GM18873 (cell line): ENCODE results near the gene TSKU.
"Not testable (repeated sequence)": the region's sequence is repeated elsewhere in the genome, so short reads cannot be mapped to it uniquely, and the experiment has no call there.

Experiments
- ATAC-seq: cut with Tn5 transposase; IDR thresholded peaks from one replicate; pipeline ENCODE4 v1.9.1; 2021; ENCODE audit warnings: mild to moderate bottlenecking, moderate library complexity, moderate number of reproducible peaks; ENCODE audit not compliant: unreplicated experiment, low FRiP score

Gene TSKU

GRCh38 chr11:76821396-76821795 is 38.2 kb downstream of the TSKU start:
- ATAC-seq, result not testable (repeated sequence)

DNA sequence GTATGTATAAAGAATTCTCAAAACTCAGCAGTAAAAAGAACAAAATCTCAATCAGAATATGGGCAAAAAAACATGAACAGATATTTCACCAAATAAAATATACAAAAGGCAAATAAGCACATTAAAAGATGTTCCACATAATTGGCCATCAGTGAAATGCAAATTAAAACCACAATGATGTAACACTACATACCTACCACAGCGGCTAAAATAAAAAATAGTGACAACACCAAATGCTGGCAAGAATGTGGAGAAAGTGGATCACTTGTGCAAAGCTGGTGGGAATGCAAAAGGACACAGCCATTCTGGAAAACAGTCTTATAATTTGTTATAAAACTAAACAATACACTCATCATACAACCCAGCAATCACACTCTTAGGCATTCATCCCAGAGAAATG is 39.2 kb downstream of the TSKU start:
- no peak for ATAC-seq

DNA sequence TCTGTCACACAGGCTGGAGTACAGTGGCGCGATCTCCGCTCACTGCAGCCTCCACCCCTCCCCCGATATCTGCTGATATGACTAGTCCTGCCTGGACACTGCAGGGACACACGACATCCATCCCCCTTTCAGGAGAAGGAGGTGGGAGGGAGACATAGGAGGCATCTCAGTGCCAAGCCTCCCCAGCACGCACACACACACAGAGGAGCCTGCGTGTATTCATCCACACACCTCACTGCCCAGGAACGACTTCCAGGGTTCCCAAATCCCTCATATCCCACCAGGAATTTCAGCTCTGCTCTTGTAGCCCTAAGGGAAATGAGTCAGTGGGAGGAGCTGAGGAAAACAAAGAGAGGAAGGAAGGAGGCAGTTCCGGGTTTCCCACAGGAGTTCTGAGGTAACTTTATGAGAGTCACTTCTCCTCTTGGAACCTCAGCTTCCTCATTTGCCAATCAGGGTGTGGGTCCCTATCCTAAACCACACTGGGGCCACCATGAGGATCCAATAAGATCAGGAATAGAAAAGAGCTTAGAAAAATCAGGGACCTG is 40.4 kb downstream of the TSKU start:
- ATAC-seq, result no peak

- ATAC-seq, result no peak
These were observed 41.2 kb downstream of the TSKU start for GRCh38 chr11:76824083-76824939.

- ATAC-seq, result no peak
These were observed 42.0 kb downstream of the TSKU start for GRCh38 chr11:76824980-76825725.

DNA sequence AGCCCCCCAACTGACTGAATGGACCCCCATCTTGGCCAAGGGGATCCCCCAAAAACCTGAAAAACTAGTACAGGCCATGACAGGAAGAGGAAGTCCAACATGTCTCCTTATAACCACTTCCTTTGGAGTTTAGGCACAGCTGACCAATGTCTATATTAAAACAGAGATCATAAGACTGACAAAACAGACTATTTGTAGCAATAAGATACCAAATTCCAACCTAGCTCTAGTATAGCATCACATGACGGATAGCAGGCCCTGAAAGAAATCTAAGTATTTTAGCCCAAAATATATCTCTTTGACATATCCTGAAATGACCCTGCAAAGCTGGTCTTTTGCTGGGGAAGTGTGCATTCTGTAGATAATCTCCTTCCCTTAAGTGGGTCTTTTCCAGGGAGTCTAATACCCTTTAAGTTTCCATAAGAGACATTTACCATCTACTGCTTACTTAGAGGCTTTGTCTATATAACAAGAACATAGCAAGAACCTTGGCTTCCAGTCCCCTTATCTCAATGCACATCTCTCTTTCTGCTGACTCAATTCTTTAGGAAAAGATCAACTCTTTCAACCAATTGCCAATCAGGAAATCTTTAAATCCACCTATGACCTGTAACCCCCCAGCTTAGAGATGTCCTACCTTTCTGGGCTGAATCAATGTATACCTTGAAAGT is 42.7 kb downstream of the TSKU start:
- ATAC-seq, result no peak

- not testable (repeated sequence) for ATAC-seq
These were observed 43.4 kb downstream of the TSKU start for GRCh38 chr11:76826508-76826907.

DNA sequence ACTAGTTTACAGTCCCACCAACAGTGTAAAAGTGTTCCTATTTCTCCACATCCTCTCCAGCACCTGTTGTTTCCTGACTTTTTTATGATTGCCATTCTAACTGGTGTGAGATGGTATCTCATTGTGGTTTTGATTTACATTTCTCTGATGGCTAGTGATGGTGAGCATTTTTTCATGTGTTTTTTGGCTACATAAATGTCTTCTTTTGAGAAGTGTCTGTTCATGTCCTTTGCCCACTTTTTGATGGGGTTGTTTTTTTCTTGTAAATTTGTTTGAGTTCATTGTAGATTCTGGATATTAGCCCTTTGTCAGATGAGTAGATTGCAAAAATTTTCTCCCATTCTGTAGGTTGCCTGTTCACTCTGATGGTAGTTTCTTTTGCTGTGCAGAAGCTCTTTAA is 43.8 kb downstream of the TSKU start:
- not testable (repeated sequence) for ATAC-seq

DNA sequence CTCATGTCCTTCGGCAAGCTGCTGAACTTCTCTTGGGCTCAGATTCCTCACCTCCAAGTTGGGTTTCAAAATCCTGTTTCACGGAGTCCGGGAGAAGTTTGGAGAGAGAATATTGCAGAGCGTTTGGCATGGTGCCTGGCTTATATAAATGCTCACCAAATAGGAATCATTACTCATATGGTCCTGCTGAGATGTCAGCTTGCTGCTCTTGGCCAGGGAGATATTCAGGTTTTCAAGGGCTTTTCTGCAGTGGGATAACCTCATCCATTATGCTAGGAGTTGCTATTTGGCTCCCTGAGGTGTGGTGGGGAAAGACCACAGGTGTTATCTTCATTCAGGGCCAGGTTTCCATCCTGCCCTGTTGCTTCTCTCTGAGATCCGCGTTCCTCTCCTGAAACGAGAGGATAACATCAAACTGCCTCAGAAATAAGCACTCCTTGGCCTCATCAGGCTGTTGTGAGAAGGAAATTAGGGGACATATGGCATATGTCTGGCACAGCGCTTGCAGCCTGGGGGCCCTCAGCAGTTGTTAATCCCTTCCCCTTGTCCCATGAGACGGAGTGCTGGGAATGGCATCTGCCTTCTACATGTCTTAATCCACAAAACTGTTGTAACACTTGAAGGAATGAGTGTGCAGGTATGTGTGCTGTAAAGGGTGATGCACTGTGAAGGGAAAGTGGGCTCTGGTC is 47.6 kb downstream of the TSKU start:
- ATAC-seq, result no peak

DNA sequence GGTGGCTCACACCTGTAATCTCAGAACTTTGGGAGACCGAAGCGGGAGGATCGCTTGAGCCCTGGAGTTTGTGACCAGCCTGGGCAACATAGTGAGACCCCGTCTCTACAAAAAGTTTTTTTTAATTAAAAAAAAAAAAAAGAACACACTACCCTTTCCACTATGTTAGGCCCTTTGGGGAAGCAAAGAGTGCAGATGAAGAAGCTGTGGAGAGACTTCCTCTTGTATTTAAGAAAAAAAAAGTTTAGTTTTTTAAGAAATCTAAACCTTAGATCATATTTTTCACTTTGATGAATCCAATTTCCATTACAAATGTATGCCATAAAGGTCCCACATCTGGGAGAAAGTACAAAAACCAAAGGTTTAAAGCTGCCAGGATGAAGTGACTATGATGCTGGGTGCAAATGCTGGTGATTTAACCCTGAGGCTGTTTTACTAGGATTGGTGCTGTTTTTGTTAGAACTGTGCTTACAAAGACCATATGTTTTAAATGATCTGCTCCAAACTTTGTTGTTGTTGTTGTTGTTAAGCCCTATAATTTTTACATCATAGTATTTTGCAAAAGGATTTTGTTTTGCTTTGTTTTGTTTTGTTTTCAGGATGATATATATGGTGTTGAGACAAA is 48.6 kb downstream of the TSKU start:
- ATAC-seq, result no peak

DNA sequence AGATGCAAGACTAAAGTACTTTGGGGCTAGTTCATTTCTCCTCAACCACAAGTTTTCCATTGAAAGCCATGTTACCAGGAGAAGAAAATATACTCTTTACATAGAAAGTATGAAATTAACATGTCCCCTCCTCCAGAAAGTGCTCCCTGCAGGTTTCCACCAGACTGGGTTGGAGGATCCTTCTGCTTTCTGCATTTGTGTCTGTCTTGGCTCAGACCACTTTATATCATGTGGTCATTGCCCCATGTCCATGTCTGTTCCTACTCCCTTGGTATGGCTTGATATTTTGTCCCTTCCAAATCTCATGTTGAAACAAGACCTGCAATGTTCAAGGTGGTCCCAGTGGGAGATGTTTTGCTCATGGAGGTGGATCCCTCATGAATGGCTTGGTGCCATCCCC is 49.2 kb downstream of the TSKU start:
- ATAC-seq, result no peak

- no peak for ATAC-seq
These were observed 51.0 kb downstream of the TSKU start for GRCh38 chr11:76834151-76834550.

DNA sequence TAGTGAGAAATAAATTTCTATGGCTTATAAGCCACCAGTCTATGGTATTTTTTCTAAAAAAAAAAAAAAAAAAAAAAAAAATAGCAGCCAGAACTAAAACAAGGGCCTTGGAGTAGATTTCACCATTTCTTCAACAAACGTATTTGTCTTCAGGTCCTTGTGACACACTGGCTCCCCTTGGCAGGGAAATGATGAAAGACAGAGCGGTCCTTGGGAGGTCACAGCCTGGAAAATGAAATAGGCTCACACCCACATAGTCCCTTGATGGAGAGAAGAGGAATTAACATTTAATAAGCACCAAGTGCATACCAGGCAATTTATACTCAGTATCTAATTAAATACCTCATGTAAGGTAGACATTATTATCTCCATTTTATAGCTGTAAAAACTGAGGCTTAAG is 51.9 kb downstream of the TSKU start:
- no peak for ATAC-seq

GRCh38 chr11:76835928-76836612 is 52.9 kb downstream of the TSKU start:
- ATAC-seq, result no peak

DNA sequence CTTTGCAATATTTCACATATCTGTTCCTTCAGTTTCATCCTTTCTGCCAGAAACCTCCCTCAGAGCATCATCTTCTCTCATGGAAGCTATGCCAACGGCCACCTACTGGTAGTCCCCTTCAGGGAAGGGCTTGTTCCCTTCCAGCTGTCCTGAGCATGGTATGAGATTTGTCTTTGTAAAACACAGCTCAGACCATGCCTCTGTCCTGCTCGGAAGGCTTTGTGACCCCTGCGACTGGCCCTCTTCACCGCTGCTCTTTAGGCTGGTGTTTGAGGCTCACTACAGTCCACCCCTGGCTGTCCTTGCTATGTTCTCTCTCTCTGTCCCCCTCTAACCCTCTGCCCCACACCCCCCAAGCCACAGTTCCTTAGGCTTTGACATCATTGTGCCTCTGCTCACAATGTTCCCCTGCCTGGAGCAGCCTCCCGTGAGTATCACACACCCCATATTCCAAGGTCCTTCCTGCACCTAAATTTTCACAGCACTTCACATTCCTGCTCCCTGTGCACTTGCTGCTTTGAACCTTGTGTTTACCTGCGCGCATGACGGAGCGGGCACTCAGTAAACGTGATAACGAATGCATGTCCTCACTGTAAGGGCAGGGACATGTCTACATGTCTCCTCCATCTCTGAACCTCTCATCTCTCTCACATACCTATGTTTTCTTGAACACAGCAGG is 53.6 kb downstream of the TSKU start:
- ATAC-seq, result no peak

- ATAC-seq, result no peak
These were observed 54.8 kb downstream of the TSKU start for GRCh38 chr11:76837696-76838677.

DNA sequence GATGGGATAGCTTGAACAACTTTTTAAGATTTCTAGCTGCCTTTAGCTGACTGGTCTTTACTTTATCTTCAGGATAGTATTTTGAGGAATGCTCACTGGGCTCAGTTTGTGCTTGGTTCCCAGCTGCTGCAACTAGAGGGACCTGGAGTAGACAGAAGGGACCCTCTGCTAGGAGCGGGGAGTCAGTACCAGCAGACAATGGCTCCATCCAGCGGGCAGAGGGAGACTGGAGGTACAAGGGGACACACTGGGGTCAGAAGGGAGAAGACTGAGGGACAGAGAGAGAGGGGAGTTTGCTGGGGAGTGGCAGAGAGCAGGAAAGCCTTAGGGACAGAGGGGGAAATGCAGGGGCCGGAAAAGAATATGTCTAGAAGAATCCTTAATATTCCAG is 55.5 kb downstream of the TSKU start:
- ATAC-seq, result no peak

DNA sequence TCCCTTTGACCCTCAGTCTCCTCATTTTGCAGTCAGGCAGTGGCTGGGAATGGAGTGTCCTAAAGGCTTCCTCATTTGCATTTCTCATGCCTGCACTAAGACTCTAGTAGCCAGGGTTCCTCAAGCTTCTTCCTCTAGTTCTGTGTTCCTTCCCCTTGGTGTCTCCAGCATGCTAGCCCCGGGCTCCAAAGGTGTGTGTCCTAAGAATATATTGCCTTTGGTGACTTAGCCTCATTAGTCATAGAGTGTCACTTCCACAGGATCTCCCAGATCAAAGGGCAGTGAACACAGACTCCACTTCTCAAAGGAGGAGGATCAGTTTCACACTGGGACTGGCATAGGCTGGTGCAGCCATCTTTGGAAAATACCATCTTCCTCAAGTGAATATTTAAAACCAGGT is 56.2 kb downstream of the TSKU start:
- no peak for ATAC-seq
